Endothelial cell of umbilical vein (primary cell): ENCODE measurements around the gene MED12L. TPM values are rescaled to one million over a fixed set of nuclear protein-coding genes. Genes with fewer than 3 reads are reported as not detected.

Source experiments
- BruUV-seq: library from RNA; stranded (reverse); fragments of 400-500 nt; replicated peaks from 2 replicates; lab custom pipeline; 2021; lab: Mats Ljungman, UMichigan
- CTCF ChIA-PET: fragments of 300-600, 350-600 bp; sonication (Branson Sonifier 250); formaldehyde crosslinking; loops from one replicate; lab custom pipeline; 2021; ENCODE audit warnings: antibody characterized with exemption, inconsistent platforms; lab: Charles Lee
- POLR2A ChIA-PET: fragments of 300-600, 350-600 bp; sonication (Branson Sonifier 250); formaldehyde crosslinking; loops from one replicate; lab custom pipeline; 2021; ENCODE audit warnings: antibody characterized with exemption, inconsistent platforms; lab: Charles Lee
- DNase-seq: peaks from one replicate; pipeline ENCODE4 v3.0.0-alpha.2; 2011; ENCODE audit warnings: low read depth, low spot score
- FAIRE-seq: peaks from 2 replicates; lab custom pipeline; 2011; peaks lifted over from hg19 to GRCh38; lab: Jason Lieb, UNC
- H2AFZ ChIP-seq: 2 replicates; pipeline ENCODE4 v1.6.0; 2012; ENCODE audit warnings: low read depth, low read length, control low read depth, inconsistent platforms
- H3K27ac ChIP-seq: 2 replicates; pipeline ENCODE4 v1.5.1; 2011; ENCODE audit warnings: low read depth, mild to moderate bottlenecking, control low read depth, low read length, moderate library complexity; ENCODE audit not compliant: insufficient read depth
- H3K27me3 ChIP-seq, 2 experiments: 2 replicates each; pipeline versions ENCODE4 v1.6.0 to v1.6.1; 2011; ENCODE audit warnings: low read length in 2 of 2, mixed read lengths in 1 of 2; ENCODE audit not compliant: control insufficient read depth in 2 of 2, insufficient read depth in 2 of 2
- H3K36me3 ChIP-seq, 2 experiments: 2 replicates in 1 of 2; 3 replicates in 1 of 2; pipeline ENCODE4 v1.5.1; 2011; ENCODE audit warnings: low read length in 2 of 2, mild to moderate bottlenecking in 1 of 2, moderate library complexity in 1 of 2; ENCODE audit not compliant: control insufficient read depth in 2 of 2, insufficient read depth in 2 of 2; ENCODE audit errors: extremely low read depth in 1 of 2
- H3K4me1 ChIP-seq: 3 replicates; pipeline ENCODE4 v1.5.1; 2011; ENCODE audit warnings: mild to moderate bottlenecking, low read length; ENCODE audit not compliant: control insufficient read depth, insufficient read depth; ENCODE audit errors: extremely low read depth
- H3K4me2 ChIP-seq: 2 replicates; pipeline ENCODE4 v1.6.1; 2011; ENCODE audit warnings: low read length, control low read depth, mixed read lengths; ENCODE audit not compliant: insufficient read depth
- H3K4me3 ChIP-seq, 3 experiments: fragments of 200-600 bp in 1 of 3; sonication (generic), shearing (Covaris generic) in 1 of 3; replicated peaks in 1 of 3; 2 replicates each; pipeline ENCODE4 v1.5.1; 2011 to 2016; ENCODE audit warnings: control low read depth in 3 of 3, low read length in 3 of 3, mild to moderate bottlenecking in 2 of 3, inconsistent platforms in 1 of 3, low read depth in 1 of 3, moderate library complexity in 1 of 3; ENCODE audit not compliant: insufficient read depth in 1 of 3
- H3K79me2 ChIP-seq: 2 replicates; pipeline ENCODE4 v1.6.0; 2012; ENCODE audit warnings: low read length, inconsistent platforms; ENCODE audit not compliant: control insufficient read depth, insufficient read depth
- H3K9ac ChIP-seq: replicated peaks from 2 replicates; pipeline ENCODE3; 2011; ENCODE audit warnings: low read length, control low read depth; ENCODE audit not compliant: insufficient read depth; ENCODE audit errors: extremely low read depth
- H3K9me1 ChIP-seq: replicated peaks from 3 replicates; pipeline ENCODE4 v1.6.0; 2011; ENCODE audit warnings: mild to moderate bottlenecking, low read length; ENCODE audit not compliant: control insufficient read depth, insufficient read depth; ENCODE audit errors: extremely low read depth
- H3K9me3 ChIP-seq: replicated peaks from 2 replicates; pipeline ENCODE4 v1.5.1; 2012; ENCODE audit warnings: low read length, inconsistent platforms; ENCODE audit not compliant: control insufficient read depth, insufficient read depth
- H4K20me1 ChIP-seq: replicated peaks from 2 replicates; pipeline ENCODE3; 2011; ENCODE audit warnings: mild to moderate bottlenecking, low read length; ENCODE audit not compliant: control insufficient read depth, insufficient read depth; ENCODE audit errors: extremely low read depth
- CTCF ChIP-seq, 2 donors: IDR thresholded peaks; 1 replicate in 1 of 2; 2 replicates in 1 of 2; pipeline ENCODE4 v1.5.1; 2011; ENCODE audit warnings: low read length in 2 of 2, mild to moderate bottlenecking in 2 of 2, moderate library complexity in 2 of 2, control low read depth in 1 of 2, inconsistent platforms in 1 of 2, low read depth in 1 of 2; ENCODE audit not compliant: insufficient read depth in 1 of 2; ENCODE audit errors: extremely low read depth in 1 of 2
- EZH2 ChIP-seq: IDR thresholded peaks from 2 replicates; pipeline ENCODE4 v1.6.1; 2012; ENCODE audit warnings: borderline replicate concordance, low read depth, mild to moderate bottlenecking, moderate library complexity, low read length, inconsistent platforms; ENCODE audit not compliant: severe bottlenecking
- FOS ChIP-seq: IDR thresholded peaks from 2 replicates; pipeline ENCODE4 v1.6.1; 2011; ENCODE audit warnings: mild to moderate bottlenecking, low read length, moderate library complexity, borderline replicate concordance; ENCODE audit not compliant: insufficient read depth
- GATA2 ChIP-seq: IDR thresholded peaks from 2 replicates; pipeline ENCODE4 v1.7.0; 2011; ENCODE audit warnings: low read depth, mild to moderate bottlenecking, moderate library complexity, mixed read lengths, low read length; ENCODE audit not compliant: insufficient read length, insufficient read depth
- JUN ChIP-seq: IDR thresholded peaks from 2 replicates; pipeline ENCODE4 v1.6.1; 2011; ENCODE audit warnings: borderline replicate concordance, low read depth; ENCODE audit not compliant: insufficient read length, insufficient read depth
- MYC ChIP-seq: IDR thresholded peaks from one replicate; pipeline ENCODE4 v1.6.1; 2011; ENCODE audit warnings: mild to moderate bottlenecking, low read depth, low read length
- POLR2A ChIP-seq: IDR thresholded peaks from 2 replicates; pipeline ENCODE4 v1.6.1; 2012; ENCODE audit warnings: low read depth, mild to moderate bottlenecking, control low read depth, low read length
- POLR2AphosphoS5 ChIP-seq: IDR thresholded peaks from 2 replicates; pipeline ENCODE4 v1.6.1; 2012; ENCODE audit warnings: low read depth, mild to moderate bottlenecking, control low read depth, low read length, moderate library complexity; ENCODE audit not compliant: insufficient read depth
- dilution Hi-C: fragments of 300-500 bp; cut with MboI; formaldehyde crosslinking; loops from one replicate; pipeline ENCODE4 v1.15.0; 2019; ENCODE audit warnings: low sequenced_read_pairs; ENCODE audit not compliant: extremely low pct_ligation_motif_present
- intact Hi-C: fragments of 100-400 bp; cut with micrococcal nuclease; formaldehyde crosslinking; loops from one replicate; pipeline ENCODE4 v1.10.0; 2022
- polyA plus RNA-seq, 4 experiments: library from polyadenylated mRNA; depleted of rRNA in 3 of 4; stranded (reverse) in 3 of 4; unstranded in 1 of 4; fragments of >200 nt; gene quantifications; 2 replicates each; pipeline versions ENCODE4 v1.2.1 to v1.2.3, GENCODE V29; 2011 to 2012; ENCODE audit warnings: missing spikeins in 1 of 4
- total RNA-seq: library from RNA; stranded (reverse); gene quantifications from 2 replicates; pipeline ENCODE4 v1.2.3, GENCODE V29; 2021
- TF ChIP-seq, protein P1 (sequence below): IDR thresholded peaks from 2 replicates; pipeline ENCODE4 v1.6.1; 2011; ENCODE audit not compliant: insufficient read depth, insufficient read length

MED12L gene
- total and polyA plus RNA-seq, 2 donors (not counting 3 experiments of a cell fraction or from before 2014, with no cell fraction given) = 0.03 to 0.27 TPM

GRCh38 chr3:151301787-151302186 lies 216.3 kb downstream of the MED12L start:
- no peak overlapping the region for H2AFZ ChIP-seq
- POLR2A ChIA-PET = no interaction called here
- H3K4me1 ChIP-seq = no peaks in the 10 kb centered on the region
- dilution Hi-C loops (no loop called here), intact Hi-C loops (no loop called here)
- no peaks in the 10 kb centered on the region for H3K36me3 ChIP-seq
- no peaks in the 10 kb centered on the region for H3K9me3 ChIP-seq
- no peaks in the 10 kb centered on the region for H3K9me1 ChIP-seq
- DNase-seq (no peak), FAIRE-seq (no peak)
- H3K27ac ChIP-seq = no peak overlapping the region
- BruUV-seq = no TSS peak
- H3K4me3 ChIP-seq = no peak overlapping the region
- H3K4me2 ChIP-seq = no peak overlapping the region
- no peaks in the 10 kb centered on the region for H3K79me2 ChIP-seq
- no peak overlapping the region for H3K9ac ChIP-seq
- peaks cover 5 to 6% of the 10 kb centered on the region in 2 experiments for H3K27me3 ChIP-seq
- H4K20me1 ChIP-seq = no peaks in the 10 kb centered on the region
- no peak for TF ChIP-seq GATA2
- TF ChIP-seq POLR2AphosphoS5 = no peak
- no peak for TF ChIP-seq JUN
- TF ChIP-seq MYC = no peak
- no peak for TF ChIP-seq POLR2A
- TF ChIP-seq EZH2 = no peak
- TF ChIP-seq CTCF (IDR thresholded peaks at IDR 0.05; ENCODE audit: extremely low read depth in 1 of 2, insufficient read depth in 1 of 2, low read depth in 1 of 2, low read length in 2 of 2) = no peak
- TF ChIP-seq, protein P1, sequence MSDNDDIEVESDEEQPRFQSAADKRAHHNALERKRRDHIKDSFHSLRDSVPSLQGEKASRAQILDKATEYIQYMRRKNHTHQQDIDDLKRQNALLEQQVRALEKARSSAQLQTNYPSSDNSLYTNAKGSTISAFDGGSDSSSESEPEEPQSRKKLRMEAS = no peak
- no peak for TF ChIP-seq FOS
- CTCF ChIA-PET = no interaction called here
